GM19239 (cell line): Measurements from ENCODE around the gene S100PBP.
"Not testable (repeated sequence)": the region's sequence is repeated elsewhere in the genome, so short reads cannot be mapped to it uniquely, and the experiment has no call there.

Experiments
- DNase-seq: peaks from one replicate; pipeline ENCODE4 v3.0.0; 2011; ENCODE audit warnings: low spot score; ENCODE audit not compliant: insufficient read length
- FAIRE-seq: peaks from 2 replicates; lab custom pipeline; 2011; peaks lifted over from hg19 to GRCh38; lab: Jason Lieb, UNC

Gene S100PBP

GRCh38 chr1:32783851-32784250 is 33.6 kb upstream of the S100PBP start:
- DNase-seq: no peak
- no peak for FAIRE-seq

- DNase-seq (no peak), FAIRE-seq (no peak)
Measured at GRCh38 chr1:32784817-32785216, 32.6 kb upstream of the S100PBP start.

GRCh38 chr1:32786856-32787255 is 30.6 kb upstream of the S100PBP start:
- FAIRE-seq (peak; percentile 21), DNase-seq (no peak)

GRCh38 chr1:32789356-32789755 is 28.1 kb upstream of the S100PBP start:
- not testable (repeated sequence) for FAIRE-seq, DNase-seq

GRCh38 chr1:32791881-32792280 is 25.6 kb upstream of the S100PBP start:
- DNase-seq (no peak), FAIRE-seq (no peak)

- FAIRE-seq, DNase-seq: not testable (repeated sequence)
Measured at GRCh38 chr1:32795763-32796162, 21.7 kb upstream of the S100PBP start.

- DNase-seq: no peak
Measured at GRCh38 chr1:32797456-32797855, 20.0 kb upstream of the S100PBP start.

GRCh38 chr1:32798191-32798590 is 19.3 kb upstream of the S100PBP start:
- FAIRE-seq: no peak
- no peak for DNase-seq

More at GRCh38 chr1:32797456-32797855, 20.0 kb upstream of the S100PBP start:
- FAIRE-seq: no peak

- FAIRE-seq: peak; percentile 33
- DNase-seq: no peak
Measured at GRCh38 chr1:32798679-32799416, 18.6 kb upstream of the S100PBP start.

- FAIRE-seq (no peak), DNase-seq (no peak)
Measured at GRCh38 chr1:32801096-32801715, 16.2 kb upstream of the S100PBP start.

GRCh38 chr1:32804460-32804859 is 13.0 kb upstream of the S100PBP start:
- not testable (repeated sequence) for FAIRE-seq, DNase-seq

GRCh38 chr1:32806290-32806689 is 11.2 kb upstream of the S100PBP start:
- FAIRE-seq (no peak), DNase-seq (no peak)

GRCh38 chr1:32806910-32807523 is 10.4 kb upstream of the S100PBP start:
- DNase-seq (no peak), FAIRE-seq (no peak)

- DNase-seq (no peak), FAIRE-seq (no peak)
Measured at GRCh38 chr1:32808580-32808979, 8.9 kb upstream of the S100PBP start.

- DNase-seq: no peak
- FAIRE-seq: no peak
Measured at GRCh38 chr1:32810358-32810757, 7.1 kb upstream of the S100PBP start.

GRCh38 chr1:32811265-32811664 is 6.2 kb upstream of the S100PBP start:
- DNase-seq (no peak), FAIRE-seq (no peak)

GRCh38 chr1:32811917-32812316 is 5.5 kb upstream of the S100PBP start:
- DNase-seq: no peak
- no peak for FAIRE-seq

- no peak for FAIRE-seq
Measured at GRCh38 chr1:32813941-32814739, 3.3 kb upstream of the S100PBP start.

GRCh38 chr1:32816676-32817158 is 736 bp upstream of the S100PBP start:
- FAIRE-seq (no peak), DNase-seq (no peak)

More at GRCh38 chr1:32813941-32814739, 3.3 kb upstream of the S100PBP start:
- no peak for DNase-seq
